ENCODE data around the gene WNT1. TPM values are rescaled to one million over a fixed set of nuclear protein-coding genes. Genes with fewer than 3 reads are reported as not detected.
A peak's percentile ranks its signal among the peaks of the same experiment; 100 is the strongest.

WNT1 gene
- total RNA-seq, 2 experiments from 2014 or later = 0.87 to 1.2 TPM

DNA sequence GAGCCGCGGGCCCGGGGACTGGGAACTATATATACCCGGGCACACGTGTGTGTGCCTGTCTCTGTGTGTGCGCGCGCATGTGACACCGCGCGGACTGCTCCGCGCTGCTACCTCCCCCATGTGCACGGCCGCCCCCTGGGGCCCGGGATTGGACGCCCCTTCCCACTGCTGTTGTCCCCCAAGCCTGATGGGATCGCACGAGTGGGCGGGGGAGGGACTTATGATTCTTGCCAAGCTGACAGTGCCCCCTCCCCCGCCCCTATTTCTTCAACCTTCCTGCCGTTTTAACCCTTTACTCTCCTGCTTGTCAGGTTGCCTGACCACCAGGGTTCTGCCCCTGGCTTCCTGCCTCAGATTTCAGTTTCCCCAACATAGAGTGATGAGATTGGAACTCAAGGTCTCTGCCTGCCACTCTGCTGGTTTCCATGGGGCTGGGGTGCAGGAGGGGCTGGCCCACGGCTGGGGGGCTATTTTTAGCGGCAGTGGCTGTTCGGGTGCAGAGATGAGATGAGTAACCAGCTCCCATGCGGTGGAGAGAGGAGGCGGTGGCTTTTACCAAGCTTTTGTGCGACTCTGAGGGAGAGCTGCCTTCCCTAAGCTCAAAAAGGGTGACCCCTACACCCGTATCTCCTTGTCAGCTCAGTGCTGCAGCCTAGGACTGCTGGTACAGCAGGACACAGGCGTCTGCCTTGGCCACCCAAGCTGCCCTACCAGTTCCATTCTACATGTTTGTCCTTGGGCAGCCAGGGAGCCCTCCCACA lies 21.4 kb downstream of the WNT1 start, which contains the start of gene DDN:
Gene DDN (minus strand): TSS at position 5 of the 761 bp plus-strand sequence. CDS start 88 bp downstream, outside the sequence.
- CTCF ChIA-PET = interaction anchor here (0.7 to 31.7 kb wide), 18 partner anchors 9 to 236 kb away, joined by 3 to 921 read pairs (median 5); partner anchors contain the start of genes ARF3, DDX23, DHH and PRKAG1
- peak within 1 kb of the TSS; percentile 65 for H3K4me3 Mint-ChIP-seq
- peaks cover 34% of the 10 kb centered on the region for H3K4me1 Mint-ChIP-seq
- no peaks in the 10 kb centered on the region for H3K9me3 Mint-ChIP-seq (ENCODE audit: low read depth)
- peak; percentile 72 for ATAC-seq
- peak within 1 kb of the TSS; percentile 65 for H3K27ac Mint-ChIP-seq
- peaks cover 24% of the 10 kb centered on the region for H3K36me3 Mint-ChIP-seq
- DNase-seq = peak; percentile 78
- peaks cover 38% of the 10 kb centered on the region for H3K27me3 Mint-ChIP-seq

DNA sequence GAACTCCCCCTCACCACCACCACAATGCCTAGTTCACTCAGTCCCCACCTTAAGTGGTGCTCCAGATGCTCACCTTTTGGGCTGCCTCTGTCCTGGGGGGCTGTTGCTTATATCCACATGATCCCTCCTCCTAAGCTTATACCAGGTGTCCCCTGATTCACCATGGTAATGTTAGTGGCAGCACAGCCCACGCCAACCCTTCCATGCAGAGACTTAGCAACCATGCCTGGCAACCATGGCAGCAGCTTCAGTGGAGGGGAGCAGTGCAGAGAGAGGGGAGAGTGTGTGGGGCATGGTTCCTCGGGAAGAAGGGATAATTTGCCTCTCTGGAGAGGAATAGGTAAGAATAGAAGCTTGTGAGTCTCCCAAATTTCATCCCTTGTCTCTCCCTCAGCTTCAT lies 22.2 kb downstream of the WNT1 start:
- Mint-ChIP-seq H3K27ac (no peak overlapping the region), H3K36me3 (peaks cover 30% of the 10 kb centered on the region), H3K9me3 (ENCODE audit: low read depth) (no peaks in the 10 kb centered on the region), H3K4me3 (no peak overlapping the region), H3K27me3 (peaks cover 32% of the 10 kb centered on the region), H3K4me1 (peaks cover 30% of the 10 kb centered on the region)
- ATAC-seq (no peak), DNase-seq (no peak)
- CTCF ChIA-PET = interaction anchor here (0.9 to 31.7 kb wide), 15 partner anchors 15 to 235 kb away, joined by 3 to 921 read pairs (median 4); partner anchors contain the start of genes ARF3, DHH, FKBP11 and RHEBL1

DNA sequence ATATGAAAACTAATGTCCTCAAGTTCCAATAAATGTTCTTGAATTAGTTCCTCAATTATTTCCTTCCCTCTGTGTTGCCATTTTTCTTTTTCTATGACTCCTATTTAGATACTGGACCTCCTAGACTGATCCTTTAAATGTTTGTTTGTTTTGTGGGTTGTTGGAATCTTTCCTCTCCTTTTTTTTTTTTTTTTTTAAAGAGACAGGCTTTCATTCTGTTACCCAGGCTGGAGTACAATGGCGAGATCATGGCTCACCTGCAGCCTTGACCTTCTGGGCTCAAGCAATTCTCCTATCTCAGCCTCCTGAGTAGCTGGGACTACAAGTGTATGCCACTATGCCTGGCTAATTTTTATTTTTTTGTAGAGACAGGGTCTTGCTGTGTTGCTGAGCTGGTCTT lies 30.8 kb downstream of the WNT1 start:
- Mint-ChIP-seq H3K9me3 (ENCODE audit: low read depth) (no peaks in the 10 kb centered on the region), H3K27me3 (no peaks in the 10 kb centered on the region), H3K4me1 (peaks cover 2% of the 10 kb centered on the region), H3K36me3 (peaks cover 28% of the 10 kb centered on the region), H3K4me3 (no peak overlapping the region), H3K27ac (no peak overlapping the region)
- DNase-seq (no peak), ATAC-seq (no peak)
- CTCF ChIA-PET = interaction anchor here (0.9 to 2.6 kb wide), 3 partner anchors 9 to 11 kb away, joined by 3 to 7 read pairs (median 5); partner anchors contain the start of gene PRKAG1

DNA sequence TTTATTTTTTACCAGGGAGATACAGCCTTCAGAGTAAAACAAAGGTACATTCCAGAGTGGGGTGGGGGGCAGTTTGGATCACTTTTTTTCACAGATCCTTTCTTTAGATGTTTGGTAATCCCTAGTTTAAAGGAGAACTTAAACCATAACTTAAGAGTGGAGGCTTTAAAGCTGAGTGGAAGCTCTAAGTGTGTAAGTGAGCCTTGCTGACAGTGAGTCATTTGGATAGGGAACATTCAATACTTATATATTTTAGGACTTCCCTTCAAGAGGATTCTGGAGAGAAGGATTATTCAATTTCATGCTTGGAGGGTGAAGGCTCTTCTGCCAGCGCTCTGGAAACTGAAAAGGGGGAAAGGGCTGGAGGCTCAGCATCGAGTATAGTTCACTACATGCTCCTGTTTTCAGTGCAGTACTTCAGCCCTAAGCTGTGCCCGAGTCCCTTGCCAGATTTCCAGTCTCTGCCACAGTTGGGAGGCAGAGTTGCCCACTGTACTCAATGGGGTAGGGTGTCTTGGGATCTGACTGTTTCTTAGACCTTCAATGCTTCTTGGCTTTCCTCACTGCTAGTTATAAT lies 32.1 kb downstream of the WNT1 start:
- H3K27ac Mint-ChIP-seq = peak overlapping the region; percentile 68
- H3K36me3 Mint-ChIP-seq = peaks cover 18% of the 10 kb centered on the region
- H3K4me1 Mint-ChIP-seq = peaks cover 3% of the 10 kb centered on the region
- CTCF ChIA-PET = interaction anchor here (0.9 to 2.6 kb wide), 2 partner anchors 8 to 10 kb away, joined by 3 to 7 read pairs; partner anchors contain the start of gene PRKAG1
- ATAC-seq = no peak
- no peak for DNase-seq
- no peak overlapping the region for H3K4me3 Mint-ChIP-seq
- no peaks in the 10 kb centered on the region for H3K27me3 Mint-ChIP-seq
- H3K9me3 Mint-ChIP-seq (ENCODE audit: low read depth) = no peaks in the 10 kb centered on the region

DNA sequence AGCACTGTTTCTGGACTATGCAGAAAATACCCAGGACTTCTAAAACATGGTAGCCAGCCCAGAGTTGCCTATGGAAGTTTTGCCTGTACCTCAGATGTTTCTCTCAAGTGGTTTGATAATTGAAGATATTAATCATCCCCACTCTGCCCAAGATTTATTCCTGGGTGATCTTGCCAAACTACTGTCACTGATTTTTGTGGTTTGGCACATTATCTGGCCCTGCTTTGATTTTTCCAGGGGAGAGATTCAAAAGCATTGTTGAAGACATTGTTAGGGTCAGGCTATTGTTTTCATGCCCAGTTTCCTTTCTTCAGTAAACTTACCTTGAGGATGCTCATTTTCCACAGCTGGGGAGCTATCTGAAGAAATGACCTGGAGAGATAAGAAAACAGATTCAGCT lies 34.6 kb downstream of the WNT1 start:
- CTCF ChIA-PET = interaction anchor here (0.7 to 1.6 kb wide), 3 partner anchors 16 to 75 kb away, joined by 3 to 5 read pairs (median 4); no protein-coding TSS in a partner anchor
- H3K4me3 Mint-ChIP-seq = no peak overlapping the region
- H3K9me3 Mint-ChIP-seq (ENCODE audit: low read depth) = no peaks in the 10 kb centered on the region
- H3K27ac Mint-ChIP-seq = no peak overlapping the region
- H3K4me1 Mint-ChIP-seq = peaks cover 18% of the 10 kb centered on the region
- DNase-seq = no peak
- peaks cover 23% of the 10 kb centered on the region for H3K36me3 Mint-ChIP-seq
- ATAC-seq = no peak
- H3K27me3 Mint-ChIP-seq = no peaks in the 10 kb centered on the region

DNA sequence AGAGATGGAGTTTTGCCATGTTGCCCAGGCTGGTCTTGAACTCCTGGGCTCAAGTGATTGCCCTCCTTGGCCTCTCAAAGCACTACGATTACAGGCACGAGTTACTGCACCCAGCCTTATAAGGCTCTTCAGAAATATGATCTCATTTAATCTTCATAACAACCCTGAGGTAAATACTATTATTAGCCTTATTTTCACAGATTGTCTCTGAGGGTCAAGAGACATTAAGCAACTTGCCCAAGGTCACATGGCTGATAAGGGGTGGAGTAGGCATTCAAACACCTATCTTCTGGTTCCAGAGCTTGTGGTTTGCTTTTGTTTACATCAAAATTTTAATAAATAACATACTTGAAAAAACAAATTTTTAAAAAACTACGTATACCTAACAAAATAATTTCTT lies 35.3 kb downstream of the WNT1 start:
- H3K27ac Mint-ChIP-seq = no peak overlapping the region
- no peaks in the 10 kb centered on the region for H3K9me3 Mint-ChIP-seq (ENCODE audit: low read depth)
- H3K27me3 Mint-ChIP-seq = no peaks in the 10 kb centered on the region
- no peak overlapping the region for H3K4me3 Mint-ChIP-seq
- peaks cover 21% of the 10 kb centered on the region for H3K36me3 Mint-ChIP-seq
- CTCF ChIA-PET = interaction anchor here (1.5 to 2.4 kb wide), 5 partner anchors 14 to 160 kb away, joined by 3 to 9 read pairs (median 5); partner anchors contain the start of genes DDN and TUBA1B
- H3K4me1 Mint-ChIP-seq = peaks cover 20% of the 10 kb centered on the region
- no peak for ATAC-seq
- no peak for DNase-seq

DNA sequence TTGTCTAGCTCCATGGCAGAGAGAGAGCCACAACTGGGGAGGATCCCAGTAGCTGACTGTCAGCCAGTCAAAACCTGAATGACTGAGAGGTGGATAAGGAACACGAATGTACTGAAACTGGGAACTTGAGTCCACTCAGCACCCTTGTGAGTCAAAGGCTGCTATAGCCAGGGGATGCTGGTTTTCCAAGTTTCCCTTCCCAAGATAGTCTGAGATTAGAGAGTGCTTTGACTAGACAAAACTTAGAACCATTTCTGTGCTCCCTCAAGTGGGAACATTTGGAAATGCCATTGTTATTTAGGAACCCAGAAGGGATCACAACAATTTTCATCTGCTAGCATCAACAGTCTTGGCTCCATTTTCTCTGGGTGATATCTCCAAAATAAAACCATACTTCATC lies 36.4 kb downstream of the WNT1 start:
- CTCF ChIA-PET = interaction anchor here (0.7 to 2.4 kb wide), 12 partner anchors 16 to 161 kb away, joined by 3 to 9 read pairs (median 3); partner anchors contain the start of genes DDN, FKBP11 and TUBA1B
- Mint-ChIP-seq H3K9me3 (ENCODE audit: low read depth) (no peaks in the 10 kb centered on the region), H3K4me1 (peaks cover 24% of the 10 kb centered on the region), H3K27me3 (no peaks in the 10 kb centered on the region), H3K4me3 (no peak overlapping the region), H3K36me3 (peaks cover 19% of the 10 kb centered on the region), H3K27ac (no peak overlapping the region)
- ATAC-seq (no peak), DNase-seq (no peak)

DNA sequence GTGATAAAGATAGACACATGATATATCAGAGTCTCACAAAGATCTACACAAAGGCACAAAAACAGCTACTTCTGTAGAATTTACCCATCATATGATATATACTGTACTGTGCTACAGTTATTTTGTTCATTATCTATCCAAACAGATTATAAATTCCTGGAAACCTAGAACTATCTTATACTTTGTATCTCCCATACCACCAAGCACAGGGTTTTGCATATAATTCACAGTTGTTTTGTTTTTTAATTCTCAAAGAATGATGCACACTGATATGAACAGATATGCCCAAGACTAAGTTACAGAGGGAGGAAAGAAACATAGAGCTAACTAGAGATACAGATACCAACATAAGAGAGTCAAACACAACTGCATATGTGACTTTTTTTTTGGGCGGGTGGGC lies 37.1 kb downstream of the WNT1 start:
- ATAC-seq (no peak), DNase-seq (no peak)
- Mint-ChIP-seq H3K4me3 (no peak overlapping the region), H3K27ac (no peak overlapping the region), H3K4me1 (peaks cover 28% of the 10 kb centered on the region), H3K36me3 (peaks cover 17% of the 10 kb centered on the region), H3K27me3 (no peaks in the 10 kb centered on the region), H3K9me3 (ENCODE audit: low read depth) (no peaks in the 10 kb centered on the region)
- CTCF ChIA-PET = interaction anchor here (0.7 to 3.4 kb wide), 12 partner anchors 15 to 162 kb away, joined by 3 to 16 read pairs (median 4); partner anchors contain the start of gene DDN

DNA sequence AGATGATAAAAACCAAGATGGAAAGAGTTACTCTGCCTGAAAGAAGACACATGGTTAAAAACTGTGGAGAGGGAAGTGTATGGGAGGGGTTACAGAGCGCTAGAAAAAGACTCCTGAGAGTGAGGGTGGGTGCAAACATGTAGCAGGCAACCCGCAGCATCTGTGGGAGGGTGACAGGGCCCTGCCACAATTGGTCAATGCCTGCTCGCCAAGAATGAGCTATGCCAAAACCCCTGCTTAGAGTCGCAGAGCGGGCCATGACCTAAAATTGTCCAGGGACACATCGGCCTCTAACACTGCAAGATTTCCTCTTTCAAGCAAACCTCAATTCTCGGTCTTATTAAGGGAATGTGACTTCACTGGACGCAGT lies 39.8 kb downstream of the WNT1 start:
- Mint-ChIP-seq H3K4me1 (peaks cover 28% of the 10 kb centered on the region), H3K27me3 (no peaks in the 10 kb centered on the region), H3K4me3 (peak overlapping the region; percentile 86), H3K36me3 (peaks cover 22% of the 10 kb centered on the region), H3K27ac (peak overlapping the region; percentile 97), H3K9me3 (ENCODE audit: low read depth) (no peaks in the 10 kb centered on the region)
- CTCF ChIA-PET = interaction anchor here (0.6 to 3.4 kb wide), 14 partner anchors 9 to 165 kb away, joined by 3 to 45 read pairs (median 6); partner anchors contain the start of genes DDN, DDX23 and WNT1
- DNase-seq (peak; percentile 65), ATAC-seq (peak; percentile 15)

DNA sequence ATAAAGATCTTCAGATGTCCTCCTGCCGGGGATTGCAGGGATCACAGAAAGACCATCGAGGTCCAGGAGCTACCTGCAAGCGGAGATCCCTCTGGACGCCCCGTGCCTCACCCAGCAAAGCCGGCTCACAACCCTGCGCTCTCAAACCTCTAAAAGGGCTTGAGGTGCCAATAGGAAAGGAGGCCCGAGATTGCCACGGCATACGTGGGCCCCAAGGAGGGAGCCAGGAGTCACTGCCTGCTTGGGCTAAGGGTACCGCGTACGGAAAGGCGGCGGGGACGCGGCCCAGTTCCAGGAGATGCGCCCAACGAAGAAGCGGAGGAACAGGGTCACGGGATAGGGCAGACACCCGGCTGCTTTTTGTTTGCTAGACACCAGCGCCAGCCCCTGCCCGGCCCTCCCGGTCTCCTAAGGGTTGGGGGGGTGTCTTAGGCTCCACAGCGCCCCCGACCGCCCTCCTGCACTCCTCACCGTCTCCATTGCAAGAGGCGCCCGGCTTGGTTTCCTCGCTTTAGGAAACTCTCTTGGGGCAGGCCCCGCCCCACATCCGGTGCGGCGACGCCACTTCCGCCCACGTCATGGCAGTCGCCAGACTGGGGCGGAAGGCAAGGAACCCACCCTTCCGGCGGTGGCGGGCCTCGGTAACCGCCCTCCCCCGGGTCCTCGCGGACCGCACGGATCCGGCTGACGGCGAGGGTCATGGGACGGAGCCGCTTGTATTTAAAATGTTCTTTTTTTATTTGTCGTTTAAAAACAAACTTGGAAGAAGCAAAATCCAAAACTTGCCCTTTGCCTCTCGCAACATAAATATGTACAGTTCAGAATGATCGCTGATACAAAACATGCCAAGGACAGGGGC lies 40.4 kb downstream of the WNT1 start, which contains the start of gene PRKAG1:
Gene PRKAG1 (minus strand): TSS at position 516 of the 859 bp plus-strand sequence. CDS start 36 bp downstream, at position 480.
- H3K36me3 Mint-ChIP-seq = peaks cover 22% of the 10 kb centered on the region
- H3K4me3 Mint-ChIP-seq = peak within 1 kb of the TSS; percentile 86
- H3K27me3 Mint-ChIP-seq = no peaks in the 10 kb centered on the region
- H3K4me1 Mint-ChIP-seq = peaks cover 28% of the 10 kb centered on the region
- H3K9me3 Mint-ChIP-seq (ENCODE audit: low read depth) = no peaks in the 10 kb centered on the region
- ATAC-seq = peak; percentile 92
- peak within 1 kb of the TSS; percentile 97 for H3K27ac Mint-ChIP-seq
- DNase-seq = peak; percentile 98
- CTCF ChIA-PET = interaction anchor here (0.6 to 3.4 kb wide), 21 partner anchors 10 to 217 kb away, joined by 3 to 45 read pairs (median 5); partner anchors contain the start of genes DDN, DDX23 and WNT1

DNA sequence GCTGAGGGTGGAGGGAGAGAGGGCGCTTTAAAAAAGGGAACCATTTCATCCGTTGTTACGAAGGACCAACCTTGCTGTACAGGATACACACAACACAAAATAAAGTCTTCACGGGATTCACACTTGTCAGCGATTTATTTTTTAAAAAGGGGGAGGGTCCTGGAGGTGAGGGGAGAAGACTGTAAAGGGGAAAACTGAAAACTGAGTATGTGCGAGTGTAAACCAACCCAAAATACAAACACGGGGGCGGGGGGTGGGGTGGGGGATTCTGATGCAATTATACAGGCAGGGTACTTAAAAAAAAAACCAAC lies 41.0 kb downstream of the WNT1 start:
- Mint-ChIP-seq H3K27me3 (no peaks in the 10 kb centered on the region), H3K36me3 (peaks cover 22% of the 10 kb centered on the region), H3K4me1 (peaks cover 28% of the 10 kb centered on the region), H3K9me3 (ENCODE audit: low read depth) (no peaks in the 10 kb centered on the region), H3K4me3 (peak overlapping the region; percentile 86), H3K27ac (peak overlapping the region; percentile 97)
- CTCF ChIA-PET = interaction anchor here (0.7 to 3.1 kb wide), 20 partner anchors 10 to 216 kb away, joined by 3 to 41 read pairs (median 4); partner anchors contain the start of genes DDN, RHEBL1 and WNT1
- no peak for DNase-seq
- no peak for ATAC-seq

All from activated CD8-positive, alpha-beta memory T cell treated with anti-CD3 and anti-CD28 coated beads, Interleukin-2, amount 10 ng/mL, durations not matched to agents 7 days and 5 days (primary cell).